ENCODE measurements around the gene SH3TC1.

Gene SH3TC1

DNA sequence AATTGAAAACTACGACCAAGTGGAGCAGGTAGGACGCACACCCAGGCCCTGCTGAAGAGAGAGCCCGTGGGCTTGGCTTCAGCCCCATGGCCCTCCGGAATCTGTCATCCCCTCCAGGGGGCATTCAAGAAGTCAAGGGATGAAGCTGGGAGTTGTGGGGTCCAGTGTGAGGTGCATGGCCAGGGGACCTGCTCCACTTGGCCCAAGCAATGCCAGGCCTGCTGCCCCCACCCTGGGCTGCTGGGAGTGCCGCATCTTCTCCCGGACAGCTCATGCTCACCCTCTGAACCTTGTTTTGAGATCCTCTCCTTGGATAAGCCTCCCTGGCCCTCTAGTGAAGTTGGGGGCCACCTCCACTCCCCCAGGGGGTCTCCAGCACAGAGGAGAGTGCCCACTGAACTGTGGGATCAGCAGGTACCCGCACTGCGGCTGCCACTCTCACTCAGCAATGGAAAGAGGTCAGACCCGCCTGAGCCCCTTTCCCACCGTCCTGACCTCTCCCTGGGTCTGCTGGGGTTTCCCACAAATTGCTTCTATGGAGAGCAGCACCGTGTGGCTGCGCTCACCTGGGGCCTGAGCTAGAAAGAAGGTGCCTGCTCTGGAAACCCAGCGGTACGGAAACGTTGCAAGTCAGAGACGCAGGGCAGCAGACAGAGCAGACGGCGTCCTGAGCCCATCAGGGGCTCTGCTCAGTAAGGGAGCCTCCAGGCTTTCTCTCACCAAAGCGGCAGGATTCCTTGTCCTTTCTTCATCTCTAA, 35.5 kb upstream of the SH3TC1 start:
- DNase-seq (ENCODE audit: low read depth in 2 of 2) = no peak

DNA sequence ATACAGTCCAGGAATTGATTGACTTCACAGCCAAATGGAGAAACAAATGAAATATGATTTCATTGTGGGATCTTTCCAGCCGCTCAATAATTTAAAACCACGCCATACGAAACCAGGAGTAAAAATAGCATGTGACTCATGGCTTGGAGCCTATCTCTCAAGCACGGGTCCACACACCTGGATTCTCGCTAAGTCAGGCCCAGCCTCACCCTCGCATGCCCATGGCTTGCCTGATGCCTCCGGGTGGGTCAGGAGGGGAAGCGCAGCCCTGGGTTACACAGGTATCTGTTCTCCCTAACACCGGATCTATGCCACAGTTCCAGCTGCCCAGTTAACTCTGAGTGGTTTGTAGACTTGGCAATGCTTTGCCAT, 34.9 kb upstream of the SH3TC1 start:
- DNase-seq (ENCODE audit: low read depth in 2 of 2) = no peak

DNA sequence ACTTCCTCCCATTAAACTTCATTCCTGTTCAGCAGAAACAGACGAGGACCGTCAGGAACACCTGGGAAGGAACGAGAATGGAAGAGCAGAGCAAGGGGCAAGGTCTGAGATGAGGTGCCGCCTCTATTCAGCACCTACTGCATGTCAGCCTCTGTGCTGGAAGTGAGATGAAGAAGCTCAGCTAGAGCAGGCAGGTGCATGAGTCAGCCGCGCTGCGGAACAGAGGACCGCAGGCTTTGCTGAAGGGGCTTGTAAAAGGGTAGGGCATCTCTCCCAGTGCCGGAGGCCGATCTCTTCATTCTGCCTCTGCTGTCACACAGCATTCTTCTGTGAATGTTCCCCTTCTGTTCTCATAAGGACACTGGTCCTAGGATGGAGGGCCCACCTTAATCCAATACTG, 34.4 kb upstream of the SH3TC1 start:
- no peak for DNase-seq (ENCODE audit: low read depth in 2 of 2)

DNA sequence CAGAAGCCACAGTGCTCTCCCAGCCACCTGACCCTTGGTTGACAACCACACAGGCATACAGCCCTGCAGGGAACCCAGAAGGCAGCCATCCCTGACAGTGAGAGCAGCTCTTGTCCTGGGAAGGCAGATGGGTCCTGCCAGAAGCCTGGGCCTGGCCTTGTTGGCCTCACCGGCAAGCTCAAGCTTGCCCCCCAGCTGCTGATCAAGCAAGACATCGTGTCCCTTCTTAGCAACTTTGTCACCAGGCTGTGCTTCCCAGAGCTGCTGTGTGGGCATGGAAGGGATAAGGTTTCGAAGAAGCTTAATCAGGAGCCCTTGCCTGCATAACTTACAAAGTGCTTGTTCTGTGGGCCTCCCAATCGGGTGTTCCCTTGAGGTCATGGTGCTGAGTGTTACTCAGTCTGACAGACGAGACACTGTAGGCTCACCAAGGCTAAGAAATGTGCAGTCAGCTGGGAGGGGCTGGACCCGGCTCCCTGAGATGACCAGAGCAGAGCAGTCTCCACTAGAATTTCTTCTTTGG, 33.7 kb upstream of the SH3TC1 start:
- DNase-seq (ENCODE audit: low read depth in 2 of 2) = no peak

DNA sequence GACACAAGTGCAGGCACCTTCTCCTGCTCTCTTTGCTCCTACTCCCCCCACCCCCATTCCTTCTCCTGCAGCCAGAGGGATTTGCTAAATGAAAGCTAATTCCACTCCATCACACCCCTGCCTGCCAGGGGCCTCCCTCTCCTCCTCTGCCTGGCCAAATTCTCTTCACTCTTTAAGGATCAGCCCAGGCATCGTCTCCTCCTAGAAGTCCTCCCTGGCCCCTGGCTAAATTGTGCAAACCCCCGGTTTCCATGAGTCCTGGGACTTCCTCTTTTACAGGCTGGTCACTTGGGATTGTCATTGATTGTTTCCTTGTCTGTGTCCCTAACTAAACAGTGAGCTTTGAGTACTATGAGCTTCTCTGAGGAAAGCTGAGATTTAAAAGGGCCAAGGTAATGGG, 31.8 kb upstream of the SH3TC1 start:
- DNase-seq (ENCODE audit: low read depth in 2 of 2) = no peak

DNA sequence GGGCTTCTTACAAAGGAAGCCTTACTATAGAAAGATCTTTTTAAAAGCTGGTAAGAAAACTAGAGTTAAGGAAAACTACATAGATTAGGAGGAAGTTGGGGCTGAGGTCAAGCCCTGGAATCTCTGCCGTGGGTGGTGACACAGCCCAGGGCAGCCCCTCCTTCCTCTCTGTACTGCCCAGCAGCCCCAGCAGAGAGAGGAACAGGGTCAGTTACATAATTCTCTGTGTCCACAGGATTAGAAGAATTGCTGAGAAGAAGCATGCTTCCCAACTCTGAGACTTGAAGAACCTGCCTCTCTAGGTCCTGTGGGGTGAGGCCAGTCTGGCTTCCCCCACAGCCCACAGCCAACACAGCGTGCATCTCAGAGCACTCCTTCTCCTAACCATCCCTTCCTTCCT, 31.3 kb upstream of the SH3TC1 start:
- no peak for DNase-seq (ENCODE audit: low read depth in 2 of 2)

DNA sequence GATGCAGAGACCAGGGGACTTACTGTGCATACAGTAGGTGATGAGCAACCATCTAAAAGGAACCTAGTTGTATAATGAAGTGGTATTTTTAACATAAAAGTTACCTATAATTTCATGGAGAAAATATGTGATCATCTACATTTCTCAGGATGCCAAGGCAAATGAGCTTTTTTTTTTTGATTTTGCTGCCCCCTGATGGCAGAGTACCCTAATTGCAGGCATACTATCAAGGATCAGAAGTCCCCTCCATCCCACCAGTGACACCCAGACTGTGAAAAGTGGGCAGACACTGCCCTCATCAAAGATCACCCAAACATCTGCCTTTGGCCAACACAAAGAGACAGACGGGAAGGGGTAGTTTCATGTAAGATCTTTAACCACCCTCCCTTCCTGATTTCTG, 30.9 kb upstream of the SH3TC1 start:
- no peak for DNase-seq (ENCODE audit: low read depth in 2 of 2)

DNA sequence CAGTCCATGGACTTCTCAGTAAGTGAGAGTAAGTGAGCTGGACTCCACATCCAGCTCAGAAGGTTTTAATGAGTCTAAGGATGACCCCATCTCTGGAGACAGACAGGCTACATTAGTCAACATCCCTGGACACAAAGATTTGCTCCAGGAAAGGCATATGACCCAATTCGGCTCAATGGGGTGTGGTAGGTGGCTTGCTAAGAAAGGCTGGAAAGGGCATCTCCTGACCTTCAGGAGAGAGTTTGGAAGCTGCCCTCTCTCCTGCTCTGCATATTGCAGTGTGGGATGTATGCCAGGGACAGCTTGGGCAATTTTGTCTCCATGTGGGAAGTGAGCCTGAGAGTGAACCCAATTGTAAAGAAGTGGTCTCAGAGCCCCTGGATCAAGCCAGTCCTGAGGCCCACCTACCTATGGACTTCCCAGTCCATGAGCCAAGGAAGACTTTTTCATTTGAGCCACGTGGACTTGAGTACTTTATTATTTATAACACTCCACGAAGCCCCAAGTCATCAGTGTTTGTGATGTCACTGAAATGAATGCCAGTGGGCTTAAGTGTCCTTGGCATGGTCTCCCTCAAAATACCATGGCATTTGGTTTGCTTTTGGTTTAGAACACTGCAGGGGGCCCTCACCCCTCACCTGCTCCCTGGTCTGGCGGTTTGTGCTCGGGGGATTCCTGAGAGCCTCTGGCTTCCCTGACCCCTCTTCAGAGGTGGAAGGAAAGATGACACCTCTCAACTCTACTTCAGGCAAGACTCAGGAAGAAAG, 30.1 kb upstream of the SH3TC1 start:
- DNase-seq (ENCODE audit: low read depth in 2 of 2) = no peak

DNA sequence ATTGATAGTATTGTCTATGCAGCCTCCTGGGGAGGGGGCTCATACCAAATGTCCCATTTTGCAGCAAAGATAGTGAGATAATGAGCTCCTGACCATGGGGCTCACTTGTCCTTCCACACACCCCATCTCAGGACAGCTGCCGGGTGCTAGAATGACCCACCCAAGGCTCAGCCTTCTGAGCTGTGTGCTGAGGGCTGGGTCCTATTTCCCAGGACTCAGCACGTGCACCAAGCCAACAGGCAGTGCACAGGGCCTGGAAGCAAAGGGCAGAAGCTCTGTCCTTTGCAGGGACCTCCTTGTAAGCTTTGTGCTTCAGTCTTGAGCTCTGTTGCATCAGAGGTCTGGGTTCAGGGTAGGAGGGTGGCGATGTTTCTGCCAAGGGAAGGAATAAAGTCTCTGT, 29.3 kb upstream of the SH3TC1 start:
- no peak for DNase-seq (ENCODE audit: low read depth in 2 of 2)

DNA sequence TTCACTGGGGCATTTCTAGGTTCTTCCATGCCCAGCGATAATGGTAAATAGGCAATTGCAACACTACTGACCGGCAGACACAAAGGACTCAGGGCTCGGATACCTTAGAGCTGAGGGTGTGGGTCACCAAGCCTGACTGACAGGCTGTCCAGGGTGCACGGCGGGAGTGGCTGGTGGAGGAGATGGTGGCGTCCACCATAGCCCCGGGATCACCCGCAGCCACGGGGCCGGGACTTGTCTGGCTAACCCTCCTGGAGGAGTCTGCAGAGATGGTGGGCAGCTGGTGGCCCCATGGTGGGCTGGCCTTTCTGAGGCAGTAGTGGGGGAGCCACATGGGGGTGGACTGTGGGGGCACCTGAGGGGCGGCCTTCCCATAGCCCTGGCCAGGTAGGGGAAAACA, 28.7 kb upstream of the SH3TC1 start:
- no peak for DNase-seq (ENCODE audit: low read depth in 2 of 2)

DNA sequence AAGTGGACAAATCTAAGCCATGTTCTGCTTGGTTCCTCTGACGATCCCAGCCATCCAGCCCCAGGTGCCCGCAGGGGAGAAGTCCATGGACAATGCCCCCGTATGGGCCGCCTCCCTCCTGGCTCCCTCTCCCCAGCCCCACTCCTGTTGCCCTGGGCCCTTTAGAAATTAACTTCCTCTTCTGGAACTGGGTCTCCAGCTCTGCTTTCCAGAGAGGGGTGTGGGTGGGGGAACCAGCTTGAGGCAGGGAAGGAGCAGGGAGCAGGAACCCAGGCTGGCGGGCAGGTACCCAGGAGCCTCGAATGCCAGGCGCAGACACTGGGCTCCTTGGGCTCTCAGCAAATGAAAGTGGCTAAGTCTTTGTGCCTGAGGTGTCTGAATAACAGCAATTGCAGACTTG, 27.8 kb upstream of the SH3TC1 start:
- no peak for DNase-seq (ENCODE audit: low read depth in 2 of 2)

DNA sequence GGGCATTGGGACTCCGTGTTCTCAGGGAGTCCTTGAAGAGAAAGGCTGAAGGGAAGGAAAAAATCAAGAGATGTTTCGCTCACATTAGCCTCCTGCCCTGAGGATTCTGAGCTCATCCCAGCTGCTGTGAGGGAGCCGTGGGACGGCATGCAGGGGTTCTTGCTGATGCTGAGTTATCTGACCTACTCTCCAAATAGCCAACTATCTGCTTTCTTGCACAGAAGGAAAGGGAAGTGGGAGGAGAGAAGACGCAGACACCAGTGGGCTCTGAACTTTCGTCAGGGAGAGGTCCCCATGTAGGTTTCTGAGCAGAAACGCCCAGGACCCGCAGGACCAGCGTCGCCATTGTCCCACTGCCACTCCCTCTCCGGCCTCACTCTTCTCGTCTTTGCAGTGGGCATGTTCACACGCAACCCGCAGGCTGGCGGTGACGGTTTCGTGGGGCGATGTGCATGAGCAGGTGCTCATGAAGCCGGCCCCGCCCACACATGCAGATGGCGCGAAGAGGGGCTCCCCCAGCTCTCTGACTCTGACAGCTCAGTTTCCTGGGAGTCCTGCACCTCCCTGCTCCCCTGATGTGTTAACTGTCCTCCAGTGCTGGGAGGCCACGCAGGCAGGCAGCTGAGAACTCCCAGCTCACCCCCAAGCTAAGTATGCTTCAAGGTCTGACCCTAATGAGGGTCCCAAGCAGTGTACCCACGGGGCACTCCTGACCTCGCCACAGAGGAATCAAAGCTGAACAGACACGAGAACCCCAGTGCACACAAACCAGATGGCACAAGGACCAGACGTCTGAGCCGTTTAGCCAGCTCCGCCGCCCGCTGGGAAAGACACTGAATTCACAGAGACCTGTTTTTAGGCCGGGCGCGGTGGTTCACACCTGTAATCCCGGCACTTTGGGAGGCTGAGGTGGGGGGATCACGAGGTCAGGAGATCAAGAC, 26.8 kb upstream of the SH3TC1 start:
- peak in 1 of 2 donors; percentile 7 for DNase-seq (ENCODE audit: low read depth in 2 of 2)

DNA sequence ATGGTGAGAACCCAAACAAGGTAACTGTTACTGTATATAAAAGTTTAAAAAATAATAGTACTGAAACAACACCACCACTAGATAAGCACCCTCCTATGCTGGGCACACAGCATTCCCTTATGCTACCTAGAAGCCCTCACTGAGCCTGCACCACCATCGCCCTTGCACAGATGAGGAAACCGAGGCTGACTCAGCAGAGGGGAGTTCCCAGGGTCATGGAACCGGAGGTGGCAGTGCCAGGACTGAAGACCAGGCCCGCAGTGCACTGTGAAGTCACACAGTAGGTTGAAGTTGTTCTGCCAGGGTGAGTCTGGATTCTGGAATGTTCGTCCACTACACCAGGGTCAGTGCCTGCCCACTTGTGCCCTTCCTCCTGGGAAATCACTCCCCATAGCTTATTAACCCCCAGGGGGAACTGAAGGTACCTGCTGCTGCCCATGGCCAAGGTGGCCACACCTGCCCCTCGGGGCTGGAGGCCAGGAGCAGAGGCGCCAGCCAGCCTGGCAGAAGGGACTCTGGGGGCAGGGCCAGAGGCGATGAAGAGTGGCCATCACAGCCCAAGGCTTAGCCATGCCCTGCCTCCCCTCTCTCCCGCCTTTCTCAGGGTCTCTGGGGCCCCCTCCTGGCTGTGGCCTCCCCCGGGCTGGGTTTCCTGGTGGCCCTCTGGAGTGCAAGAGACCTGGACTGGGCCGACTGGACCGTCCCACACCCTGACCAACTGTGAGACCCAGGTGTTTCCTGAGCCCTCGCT, 25.4 kb upstream of the SH3TC1 start:
- DNase-seq (ENCODE audit: low read depth in 2 of 2) = no peak

DNA sequence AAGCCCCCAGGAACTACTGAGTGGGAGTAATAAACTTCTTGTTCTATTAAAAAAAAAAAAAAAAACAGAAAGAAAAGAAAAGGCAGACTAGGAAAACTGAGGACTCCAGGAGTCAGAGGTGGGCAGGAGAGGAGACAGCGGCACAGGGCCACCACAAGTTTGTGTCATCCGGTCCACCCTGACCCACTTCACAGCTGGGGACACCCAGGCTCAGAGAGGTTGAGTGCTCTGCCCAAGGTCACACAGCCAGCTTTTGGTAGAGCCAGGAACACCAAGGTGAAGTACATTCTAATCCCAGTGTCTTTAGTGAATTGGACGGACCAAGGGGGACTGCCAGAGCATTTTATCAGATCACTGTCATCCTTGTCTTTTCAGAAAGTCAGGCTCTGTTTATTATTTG, 24.1 kb upstream of the SH3TC1 start:
- no peak for DNase-seq (ENCODE audit: low read depth in 2 of 2)

DNA sequence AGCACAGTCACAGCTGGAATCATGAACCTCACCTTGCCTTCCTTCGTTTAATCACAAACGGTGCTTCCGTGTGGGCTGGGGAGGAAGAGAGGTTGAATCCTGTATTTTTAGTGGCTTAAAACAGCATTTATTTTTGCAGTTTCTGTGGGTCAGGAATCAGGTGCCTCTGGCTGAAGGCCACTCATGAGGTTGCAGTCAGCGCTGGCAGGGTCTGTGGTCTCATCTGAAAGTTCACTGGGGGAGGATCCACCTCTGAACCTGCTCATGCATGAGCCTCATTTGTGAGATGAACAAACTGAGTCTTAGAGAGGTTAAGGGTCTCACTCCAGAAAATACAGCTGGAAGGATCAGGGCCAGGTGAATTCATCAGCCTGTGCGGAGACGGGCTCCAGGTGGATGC, 23.4 kb upstream of the SH3TC1 start:
- no peak for DNase-seq (ENCODE audit: low read depth in 2 of 2)

DNA sequence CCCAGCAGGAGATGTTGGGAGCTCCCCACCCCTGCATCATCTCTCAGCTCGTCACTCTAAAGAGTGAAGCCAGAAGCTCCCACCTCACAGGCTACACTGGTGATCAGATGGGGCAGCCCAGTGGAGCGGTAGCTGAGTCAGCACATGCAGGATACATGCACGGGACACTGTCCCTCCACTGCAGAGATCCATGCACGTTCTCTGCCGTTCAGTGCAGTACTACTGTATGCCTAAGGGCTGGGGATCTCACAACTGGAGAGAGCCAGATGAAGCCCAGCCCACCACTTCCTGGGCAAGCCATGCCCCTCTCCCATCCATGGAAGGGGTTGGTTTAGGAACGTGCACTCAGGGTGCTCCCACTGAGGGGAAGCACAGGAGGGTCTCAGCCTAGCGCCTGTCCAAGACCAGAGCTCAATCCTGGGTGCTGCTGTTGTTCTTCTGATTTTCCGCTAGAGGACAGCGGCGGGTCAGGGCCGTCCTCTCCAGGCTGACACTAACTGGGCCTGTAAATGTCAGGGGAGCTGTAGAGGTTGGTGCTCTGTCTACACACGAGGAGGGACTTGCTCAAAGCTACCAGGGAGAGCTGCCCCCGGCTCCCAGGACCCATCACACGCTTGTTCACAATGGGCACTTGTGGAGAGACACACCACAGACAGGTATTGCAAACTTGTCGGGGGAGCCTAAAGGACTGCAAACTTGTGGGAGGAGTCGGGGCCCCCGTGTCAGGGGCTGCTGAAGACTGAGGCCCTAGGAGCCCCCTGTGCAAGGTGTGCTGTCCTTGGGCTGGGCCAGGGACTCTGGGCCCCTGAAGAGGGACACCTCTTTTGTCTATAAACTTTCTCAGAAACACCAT, 22.3 kb upstream of the SH3TC1 start:
- no peak for DNase-seq (ENCODE audit: low read depth in 2 of 2)

DNA sequence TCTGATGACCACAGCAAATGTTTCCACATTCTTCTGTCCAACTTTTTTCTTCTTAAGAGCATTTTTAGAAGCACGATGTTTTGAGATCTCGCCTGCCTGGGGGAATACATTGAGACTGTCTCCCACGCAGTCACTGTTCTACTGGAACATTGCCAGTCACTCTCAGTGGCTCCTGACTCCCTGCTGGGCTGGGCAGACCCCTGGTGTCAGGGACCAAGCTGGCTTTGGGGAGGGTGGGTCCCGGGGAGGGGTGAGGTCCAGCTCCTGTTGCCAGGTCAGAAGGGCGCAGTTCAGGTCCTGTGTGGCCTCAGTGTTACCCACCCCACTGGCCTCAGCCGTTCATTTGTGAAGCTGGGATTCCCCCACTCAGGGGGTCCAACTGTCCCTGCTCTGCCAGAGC, 21.5 kb upstream of the SH3TC1 start:
- no peak for DNase-seq (ENCODE audit: low read depth in 2 of 2)

DNA sequence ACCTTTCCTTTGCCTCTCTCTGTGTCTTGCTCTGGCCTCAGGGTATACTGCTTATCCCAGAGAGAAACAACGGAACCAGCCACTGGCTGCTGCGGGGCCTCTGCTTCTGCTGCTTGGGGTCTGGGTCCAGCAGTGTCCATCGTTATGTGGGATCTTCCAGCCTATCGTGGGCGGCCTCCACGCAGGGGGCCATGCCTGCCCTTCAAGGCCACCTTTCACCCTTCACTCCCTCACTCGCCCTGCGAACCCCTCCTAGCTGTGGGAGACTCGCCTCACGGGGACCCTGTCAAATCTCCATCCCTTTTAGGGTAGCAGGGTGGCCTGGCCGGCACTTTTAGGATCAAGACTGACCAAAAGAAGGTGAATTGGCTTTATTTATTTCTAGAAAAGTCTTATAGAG, 21.1 kb upstream of the SH3TC1 start:
- no peak for DNase-seq (ENCODE audit: low read depth in 2 of 2)

DNA sequence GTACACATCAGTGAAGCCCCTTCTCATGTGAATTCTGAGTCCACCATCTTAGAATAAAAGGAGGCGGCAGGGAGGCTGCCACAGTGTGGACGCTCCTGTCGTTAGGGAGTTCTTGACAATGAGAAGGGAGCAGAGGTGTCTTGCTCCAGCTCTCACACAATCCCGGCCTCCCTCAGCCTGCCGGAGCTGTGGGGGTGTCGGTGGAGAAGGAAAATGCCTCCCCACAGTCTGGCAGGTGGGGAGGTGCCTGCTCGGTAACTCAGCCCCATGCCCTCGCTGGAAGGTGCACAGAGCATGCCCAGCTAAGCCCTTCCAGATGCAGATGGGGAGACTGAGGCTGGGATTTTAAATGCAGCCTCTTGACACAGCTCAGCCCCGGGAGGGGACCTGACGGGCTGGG, 20.0 kb upstream of the SH3TC1 start:
- no peak for DNase-seq (ENCODE audit: low read depth in 2 of 2)

DNA sequence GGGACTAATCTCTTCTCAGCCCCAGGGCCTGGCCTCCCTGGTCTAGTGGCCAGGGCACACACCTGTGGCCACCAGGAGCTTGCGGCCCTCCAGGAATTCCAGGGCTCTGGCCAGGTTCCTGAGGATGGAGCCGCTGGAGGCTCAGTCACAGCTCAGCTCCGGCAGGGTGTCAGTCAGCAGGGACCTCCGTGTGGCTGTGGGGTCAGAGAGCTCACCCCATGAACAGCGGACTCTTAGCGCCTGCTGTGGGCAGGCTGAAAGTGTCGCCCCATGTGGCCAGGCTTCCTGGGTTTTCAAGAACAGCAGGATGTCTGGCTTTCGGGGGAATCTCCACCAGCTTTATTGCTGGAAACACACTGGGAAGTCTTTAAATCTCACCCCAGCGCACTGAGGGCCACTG, 19.3 kb upstream of the SH3TC1 start:
- DNase-seq (ENCODE audit: low read depth in 2 of 2) = no peak
